GM21825 (cell line): Measurements from ENCODE around the gene TSPAN32.
"Not testable (repeated sequence)": the region's sequence is repeated elsewhere in the genome, so short reads cannot be mapped to it uniquely, and the experiment has no call there.

Experiments used
- ATAC-seq: cut with Tn5 transposase; IDR thresholded peaks from one replicate; pipeline ENCODE4 v1.9.1; 2021; ENCODE audit warnings: mild to moderate bottlenecking, moderate library complexity; ENCODE audit not compliant: unreplicated experiment

Gene TSPAN32

DNA sequence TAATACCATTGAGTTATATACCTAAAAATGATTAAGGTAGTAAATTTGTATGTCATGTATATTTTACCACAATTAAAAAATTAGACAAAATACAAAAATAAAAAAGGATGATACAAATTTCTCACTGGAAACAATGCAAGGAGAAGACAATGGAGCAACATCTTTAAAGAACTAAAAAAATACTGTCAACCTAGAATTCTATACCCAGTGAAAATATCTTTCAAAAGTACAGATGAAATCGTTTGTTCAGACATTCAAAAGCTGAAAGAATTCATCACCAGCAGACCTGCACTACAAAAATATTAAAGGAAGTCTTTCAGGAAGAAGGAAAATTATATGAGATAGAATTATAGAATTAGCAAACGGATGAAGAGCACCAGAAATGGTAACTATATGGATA lies 21.6 kb upstream of the TSPAN32 start:
- no peak for ATAC-seq

DNA sequence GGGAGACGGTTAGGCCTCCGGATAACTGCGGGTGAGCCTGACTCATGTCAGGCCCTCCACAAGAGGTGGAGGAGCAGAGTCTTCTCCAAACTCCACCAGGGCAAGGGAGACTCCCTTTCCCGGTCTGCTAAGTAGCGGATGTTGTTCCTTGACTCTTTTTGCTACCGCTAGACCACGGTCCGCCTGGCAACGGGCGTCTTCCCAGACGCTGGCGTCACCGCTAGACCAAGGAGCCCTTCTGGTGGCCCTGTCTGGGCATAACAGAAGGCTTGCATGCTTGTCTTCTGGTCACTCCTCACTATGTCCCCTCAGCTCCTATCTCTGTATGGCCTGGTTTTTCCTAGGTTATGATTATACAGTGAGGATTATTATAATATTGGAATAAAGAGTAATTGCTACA lies 15.5 kb upstream of the TSPAN32 start:
- ATAC-seq = not testable (repeated sequence)

DNA sequence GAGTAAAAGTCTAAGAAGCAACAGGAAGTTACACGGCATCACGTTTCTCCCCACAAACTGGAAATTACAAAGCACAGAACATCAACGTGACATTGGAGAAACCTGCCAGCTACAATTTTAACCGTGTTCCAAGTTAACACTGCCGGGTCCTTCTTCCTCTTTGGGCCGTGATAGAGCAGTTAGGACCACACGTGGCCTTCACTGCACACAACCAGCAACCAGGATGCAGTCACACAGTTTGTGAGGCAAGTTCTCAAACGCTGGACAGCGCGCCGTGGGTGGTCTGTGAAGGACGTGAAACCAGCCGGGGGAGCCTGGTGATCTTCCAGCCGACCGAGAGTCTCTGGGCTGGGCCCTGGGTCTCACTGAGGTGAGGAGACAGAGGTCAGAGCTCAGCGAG lies 14.7 kb upstream of the TSPAN32 start:
- no peak for ATAC-seq

DNA sequence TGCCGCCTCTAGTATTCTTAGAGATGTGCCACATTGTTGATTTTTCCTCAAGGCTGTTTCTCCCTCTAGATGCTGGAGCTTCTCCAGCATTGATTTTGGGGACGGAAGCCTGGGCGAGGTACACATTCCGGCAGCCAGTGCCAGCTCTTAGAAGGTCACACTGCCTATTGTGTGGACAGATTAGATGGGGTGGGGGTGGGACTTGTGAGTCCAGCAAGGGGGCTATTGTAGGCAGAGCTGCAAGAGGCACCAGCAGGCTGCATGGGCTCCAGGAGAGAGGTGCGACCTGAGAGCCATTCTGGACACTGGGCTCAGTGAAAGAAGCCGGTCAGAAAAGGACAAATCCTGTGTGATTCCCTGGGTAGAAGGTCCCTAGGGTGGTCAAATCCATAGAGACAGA lies 12.5 kb upstream of the TSPAN32 start:
- ATAC-seq = no peak

DNA sequence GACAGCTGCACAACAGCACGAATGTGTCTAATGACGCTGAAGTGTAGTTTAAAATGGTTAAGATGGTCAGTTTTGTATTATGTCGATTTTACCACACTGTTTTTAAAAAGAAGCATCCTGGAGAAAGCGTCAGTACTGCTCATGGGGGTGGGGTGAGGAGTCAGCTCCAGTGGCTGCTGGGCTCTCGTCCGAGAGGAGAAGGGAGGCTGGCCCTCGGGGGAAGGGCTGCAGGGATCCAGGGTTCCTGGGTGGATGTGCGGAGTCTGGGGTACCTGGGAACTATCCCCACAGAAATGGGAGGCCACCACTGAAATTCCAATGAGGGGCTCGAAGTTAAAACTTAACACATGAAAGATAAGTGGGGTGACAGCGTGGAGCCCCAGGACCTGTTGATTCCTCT lies 12.0 kb upstream of the TSPAN32 start:
- no peak for ATAC-seq

GRCh38 chr11:2290351-2290841 lies 11.4 kb upstream of the TSPAN32 start:
- ATAC-seq = no peak

GRCh38 chr11:2293531-2293971 lies 8.3 kb upstream of the TSPAN32 start:
- no peak for ATAC-seq

GRCh38 chr11:2293984-2294925 lies 7.6 kb upstream of the TSPAN32 start:
- ATAC-seq = no peak

- no peak for ATAC-seq
These were observed 6.9 kb upstream of the TSPAN32 start for GRCh38 chr11:2294926-2295290.

DNA sequence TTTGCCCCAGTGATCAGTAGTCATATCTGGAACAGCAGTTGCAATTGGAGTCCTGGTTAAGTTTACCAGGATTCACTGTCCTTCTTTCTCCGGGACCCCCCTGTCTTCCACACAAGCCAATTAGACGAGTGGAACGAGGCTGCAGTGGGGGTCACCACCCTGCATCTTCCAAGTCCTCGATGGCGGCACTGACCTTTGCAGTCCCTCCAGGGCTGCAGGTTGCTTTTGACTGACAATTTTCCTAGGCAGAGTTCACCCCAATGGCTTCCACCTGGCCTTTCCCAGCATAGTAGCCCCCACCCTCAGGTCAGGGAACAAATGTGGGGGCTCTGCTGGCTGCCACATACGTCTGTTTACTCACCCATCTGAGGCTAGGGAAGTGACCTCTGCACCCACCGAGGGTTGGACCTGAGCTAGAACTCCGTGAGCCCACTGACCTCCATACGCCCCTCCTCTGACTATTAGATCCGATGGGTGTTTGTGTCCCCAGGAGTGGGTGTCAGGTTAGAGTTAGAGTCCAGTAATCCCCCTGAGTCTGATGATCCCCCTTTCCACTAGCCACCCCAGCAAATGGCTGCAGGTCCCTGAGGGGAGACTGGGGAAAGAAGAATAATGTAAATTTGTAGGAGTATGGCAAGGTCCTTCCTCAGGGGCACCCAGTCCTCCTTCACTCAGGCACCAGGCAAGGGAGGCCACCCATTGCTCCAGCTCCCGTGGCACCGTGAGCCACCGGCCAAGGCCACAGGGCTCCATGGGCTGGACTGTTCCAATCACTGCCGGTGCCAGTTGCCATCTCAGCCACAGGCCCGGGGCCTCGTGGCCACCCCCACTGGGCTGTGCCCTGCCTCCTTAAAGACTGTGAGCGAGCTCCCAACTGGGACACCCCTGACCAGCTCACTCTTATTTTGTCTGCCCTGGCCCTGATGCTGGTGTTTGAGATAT lies 5.6 kb upstream of the TSPAN32 start:
- ATAC-seq = no peak

- no peak for ATAC-seq
These were observed 4.7 kb upstream of the TSPAN32 start for GRCh38 chr11:2296913-2297622.

DNA sequence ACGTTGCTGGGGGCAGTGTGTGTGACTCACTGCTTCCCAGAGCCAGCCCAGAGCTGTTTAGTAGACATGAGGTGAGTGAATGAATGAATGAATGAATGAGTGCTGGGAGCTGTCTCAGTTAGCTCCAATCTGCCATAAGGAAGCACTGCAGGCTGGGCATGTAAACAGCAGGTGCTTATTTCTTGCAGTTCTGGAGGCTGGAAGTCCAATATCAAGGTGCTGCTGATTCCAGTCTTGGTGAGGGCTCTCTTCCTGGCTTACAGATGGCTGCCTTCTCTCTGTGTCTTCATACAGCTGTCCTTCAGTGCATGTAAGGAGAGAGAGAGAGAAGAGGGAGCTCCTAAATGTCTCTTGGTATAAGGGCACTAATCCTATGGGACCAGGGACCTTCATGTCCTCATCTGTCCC lies 4.2 kb upstream of the TSPAN32 start:
- no peak for ATAC-seq

GRCh38 chr11:2298131-2298794 lies 3.5 kb upstream of the TSPAN32 start:
- no peak for ATAC-seq

- ATAC-seq = no peak
These were observed 2.7 kb upstream of the TSPAN32 start for GRCh38 chr11:2298795-2299761.

DNA sequence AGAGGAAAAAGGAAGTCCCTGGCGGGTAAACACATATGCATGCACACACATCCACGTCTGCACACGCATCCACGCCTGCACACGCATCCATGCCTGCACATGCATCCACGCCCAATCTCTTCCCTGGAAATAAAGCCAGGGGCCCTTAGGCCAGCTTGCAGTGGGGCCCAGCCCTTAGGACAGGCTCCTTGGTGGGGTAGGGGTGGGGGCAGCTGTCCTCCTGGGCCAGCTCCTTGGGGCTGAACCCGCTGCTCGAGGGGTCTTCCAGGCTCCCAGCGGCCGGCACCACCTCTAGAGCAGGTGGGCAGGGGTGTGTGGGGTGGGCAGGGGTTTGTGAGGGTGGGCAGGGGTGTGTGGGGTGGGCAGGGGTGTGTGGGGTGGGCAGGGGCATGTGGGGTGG lies 2.0 kb upstream of the TSPAN32 start:
- ATAC-seq = no peak

DNA sequence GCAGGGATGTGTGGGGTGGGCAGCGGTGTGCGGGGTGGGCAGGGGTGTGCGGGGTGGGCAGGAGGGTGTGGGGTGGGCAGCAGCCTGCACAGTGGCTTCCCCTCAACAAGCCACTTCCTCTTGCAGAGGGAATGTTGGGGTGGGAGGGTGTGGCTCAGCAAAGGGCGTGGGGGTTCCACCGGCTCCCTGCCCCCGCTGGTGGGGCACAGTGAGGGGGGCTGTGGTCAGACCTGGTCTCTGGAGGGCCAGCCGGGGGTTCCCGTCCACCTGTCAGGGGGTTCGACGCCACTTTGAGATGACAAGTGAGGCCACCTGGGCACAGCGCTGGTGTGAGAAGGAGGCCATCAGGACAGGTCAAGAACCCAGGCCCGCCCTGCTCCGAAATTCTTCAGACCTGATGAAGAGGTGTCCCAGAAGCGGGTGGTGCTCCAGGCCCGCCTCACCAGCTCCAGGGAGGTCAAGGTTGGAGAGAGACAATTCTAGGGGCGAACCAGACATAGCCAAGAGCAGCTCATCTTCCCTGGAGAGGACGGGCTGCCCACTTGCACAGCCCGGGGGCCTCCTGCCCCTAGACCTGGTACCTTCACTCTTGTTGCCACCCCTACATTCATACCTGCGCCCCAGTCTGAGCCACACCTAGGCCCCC lies 1.4 kb upstream of the TSPAN32 start:
- no peak for ATAC-seq

GRCh38 chr11:2300936-2301630 lies 730 bp upstream of the TSPAN32 start:
- ATAC-seq = no peak

DNA sequence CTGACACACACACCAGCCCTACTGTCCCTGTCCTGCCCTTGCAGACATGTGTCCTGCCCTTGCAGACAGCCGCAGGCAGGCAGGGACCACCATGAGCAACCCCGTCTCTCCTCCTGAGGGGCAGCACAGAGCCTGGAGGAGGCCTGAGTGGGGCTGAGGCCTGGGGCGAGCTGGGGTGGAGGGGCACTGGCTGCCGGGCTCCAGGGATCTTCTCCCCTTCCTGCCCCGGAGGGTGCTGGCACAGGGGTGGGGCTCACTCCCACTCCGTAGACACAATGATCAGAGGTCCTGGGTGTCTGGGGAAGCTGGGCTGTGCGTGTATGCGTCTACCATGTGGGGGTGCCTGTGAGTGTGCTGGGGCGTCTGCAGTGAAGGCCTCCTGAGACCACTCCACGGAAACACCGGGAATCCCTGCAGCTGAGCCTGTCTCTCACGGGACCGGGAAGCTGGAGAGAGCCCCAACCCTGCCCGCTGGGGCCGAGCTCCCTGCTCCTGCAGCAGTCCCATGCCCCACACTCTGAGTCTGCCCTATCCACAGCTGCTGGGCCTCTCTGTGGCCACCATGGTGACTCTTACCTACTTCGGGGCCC lies 588 bp downstream of the TSPAN32 start:
- no peak for ATAC-seq
